ENCODE data around the gene LYSMD1. TPM values are rescaled to one million over a fixed set of nuclear protein-coding genes. Genes with fewer than 3 reads are reported as not detected.

Gene LYSMD1
- total RNA-seq, 1 donor from 2014 or later = 21.1 TPM

- H3K4me3 ChIP-seq = no peak overlapping the region
- no peaks in the 10 kb centered on the region for H3K9me3 ChIP-seq
- intact Hi-C loops (cut with DNase I) = no loop called here
- H3K27ac ChIP-seq = no peak overlapping the region
- peaks cover 0 to 11% of the 10 kb centered on the region in 2 donors for H3K36me3 ChIP-seq
- no peaks in the 10 kb centered on the region for H3K4me1 ChIP-seq
- H3K27me3 ChIP-seq = no peaks in the 10 kb centered on the region
- no peak for DNase-seq (ENCODE audit: extremely low spot score in 2 of 2)
- TF ChIP-seq POLR2A (IDR thresholded peaks at IDR 0.05) (no peak), CTCF (IDR thresholded peaks at IDR 0.05) (no peak), POLR2AphosphoS5 (IDR thresholded peaks at IDR 0.05; ENCODE audit: insufficient read depth in 1 of 2, low read depth in 1 of 2) (no peak)
Measured at GRCh38 chr1:151113877-151114276, 51.8 kb downstream of the LYSMD1 start.

Other genes with a start within 250 kb of the LYSMD1 start
- 51.1 TPM for gene SETDB1, start 239.5 kb downstream of the LYSMD1 start, total RNA-seq
- 86.4 TPM for gene CERS2, start 191.1 kb downstream of the LYSMD1 start, total RNA-seq
- gene ANXA9, start 183.6 kb downstream of the LYSMD1 start, total RNA-seq = 0.49 TPM
- 27.0 TPM for gene MINDY1, start 159.0 kb downstream of the LYSMD1 start, total RNA-seq
- gene PRUNE1, start 157.5 kb downstream of the LYSMD1 start, total RNA-seq = 25.5 TPM
- gene BNIPL, start 129.3 kb downstream of the LYSMD1 start, total RNA-seq = 105 TPM
- 5.2 TPM for gene C1orf56, start 118.2 kb downstream of the LYSMD1 start, total RNA-seq
- 89.1 TPM for gene CDC42SE1, start 106.3 kb downstream of the LYSMD1 start, total RNA-seq
- gene MLLT11, start 105.5 kb downstream of the LYSMD1 start, total RNA-seq = 3.7 TPM
- 19.2 TPM for gene GABPB2, start 95.1 kb downstream of the LYSMD1 start, total RNA-seq
- gene SEMA6C, start 19.3 kb downstream of the LYSMD1 start, total RNA-seq = 10.1 TPM
- 7.6 TPM for gene TNFAIP8L2, start 9.3 kb downstream of the LYSMD1 start, total RNA-seq
- gene SCNM1, start 242 bp upstream of the LYSMD1 start, total RNA-seq = 22.1 TPM
- gene TMOD4, start 10.1 kb upstream of the LYSMD1 start, total RNA-seq = 2.2 TPM
- gene VPS72, start 24.3 kb upstream of the LYSMD1 start, total RNA-seq = 17.2 TPM
- 80.3 TPM for gene PIP5K1A, start 32.6 kb upstream of the LYSMD1 start, total RNA-seq
- 118 TPM for gene PSMD4, start 88.8 kb upstream of the LYSMD1 start, total RNA-seq
- gene ZNF687, start 116.4 kb upstream of the LYSMD1 start, total RNA-seq = 26.8 TPM
- gene PI4KB, start 161.5 kb upstream of the LYSMD1 start, total RNA-seq = 69.0 TPM
- gene RFX5, start 181.3 kb upstream of the LYSMD1 start, total RNA-seq = 13.0 TPM
- gene SELENBP1, start 206.8 kb upstream of the LYSMD1 start, total RNA-seq = 30.9 TPM
- 292 TPM for gene PSMB4, start 233.7 kb upstream of the LYSMD1 start, total RNA-seq